ENCODE measurements around the gene MX1. TPM values are rescaled to one million over a fixed set of nuclear protein-coding genes. Genes with fewer than 3 reads are reported as not detected.

Gene MX1
- total RNA-seq, 4 donors from 2014 or later: 4.3 to 16.4 (median 8.5) TPM

GRCh38 chr21:41432562-41433460 lies 6.8 kb downstream of the MX1 start:
- peaks cover 62% of the 10 kb centered on the region for H3K36me3 ChIP-seq
- no peaks in the 10 kb centered on the region for H3K27me3 ChIP-seq
- H3K4me3 ChIP-seq: no peak overlapping the region
- no peaks in the 10 kb centered on the region for H3K9me3 ChIP-seq
- no peaks in the 10 kb centered on the region for H3K4me1 ChIP-seq
- no peak for DNase-seq (ENCODE audit: low spot score in 2 of 2)
- H3K27ac ChIP-seq: no peak overlapping the region
- no peak for TF ChIP-seq POLR2A (IDR thresholded peaks at IDR 0.05)
- no peak for TF ChIP-seq EP300 (IDR thresholded peaks at IDR 0.05)
- no peak for TF ChIP-seq CTCF (IDR thresholded peaks at IDR 0.05)
- TF ChIP-seq POLR2AphosphoS5 (IDR thresholded peaks at IDR 0.05): no peak
- WGBS: 75% methylated on average over 10 of the region's 10 CpGs

DNA sequence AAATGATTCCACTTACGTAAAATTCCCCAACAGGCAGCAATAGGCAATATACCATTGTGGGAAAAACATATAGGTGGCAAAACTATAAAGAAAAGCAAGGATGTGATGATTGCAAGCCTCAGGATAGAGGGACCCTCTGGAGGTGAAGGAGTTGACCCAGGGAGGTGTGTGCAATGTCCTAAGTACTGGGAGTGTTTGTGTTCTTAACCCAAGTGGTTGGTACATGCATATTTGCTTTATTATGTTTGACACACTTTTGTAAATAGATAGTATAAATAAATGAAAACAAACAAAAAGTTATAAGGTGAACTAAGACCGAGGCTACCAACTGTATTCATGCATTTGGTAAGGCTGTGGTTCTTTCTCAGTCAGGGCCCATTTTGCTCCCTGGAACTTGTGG lies 7.5 kb downstream of the MX1 start:
- Histone ChIP-seq H3K9me3 (no peaks in the 10 kb centered on the region), H3K36me3 (peaks cover 69% of the 10 kb centered on the region), H3K27ac (no peak overlapping the region), H3K4me1 (no peaks in the 10 kb centered on the region), H3K27me3 (no peaks in the 10 kb centered on the region), H3K4me3 (no peak overlapping the region)
- WGBS: 97% methylated on average over 2 of the region's 2 CpGs
- no peak for TF ChIP-seq CTCF (IDR thresholded peaks at IDR 0.05)
- TF ChIP-seq EP300 (IDR thresholded peaks at IDR 0.05): no peak
- no peak for TF ChIP-seq POLR2A (IDR thresholded peaks at IDR 0.05)
- no peak for TF ChIP-seq POLR2AphosphoS5 (IDR thresholded peaks at IDR 0.05)
- no peak for DNase-seq (ENCODE audit: low spot score in 2 of 2)

GRCh38 chr21:41435706-41436105 lies 9.7 kb downstream of the MX1 start:
- 93% methylated on average over 11 of the region's 11 CpGs for WGBS
- no peaks in the 10 kb centered on the region for H3K9me3 ChIP-seq
- TF ChIP-seq CTCF (IDR thresholded peaks at IDR 0.05): no peak
- no peak for TF ChIP-seq POLR2A (IDR thresholded peaks at IDR 0.05)
- no peak for TF ChIP-seq POLR2AphosphoS5 (IDR thresholded peaks at IDR 0.05)
- no peak for TF ChIP-seq EP300 (IDR thresholded peaks at IDR 0.05)
- H3K36me3 ChIP-seq: peaks cover 73% of the 10 kb centered on the region
- H3K27me3 ChIP-seq: no peaks in the 10 kb centered on the region
- no peak for DNase-seq (ENCODE audit: low spot score in 2 of 2)
- no peak overlapping the region for H3K27ac ChIP-seq
- H3K4me3 ChIP-seq: no peak overlapping the region
- H3K4me1 ChIP-seq: no peaks in the 10 kb centered on the region

- TF ChIP-seq EP300 (IDR thresholded peaks at IDR 0.05): no peak
- no peak for TF ChIP-seq POLR2A (IDR thresholded peaks at IDR 0.05)
- no peak for TF ChIP-seq CTCF (IDR thresholded peaks at IDR 0.05)
- TF ChIP-seq POLR2AphosphoS5 (IDR thresholded peaks at IDR 0.05): no peak
- H3K9me3 ChIP-seq: no peaks in the 10 kb centered on the region
- no peak for DNase-seq (ENCODE audit: low spot score in 2 of 2)
- no peaks in the 10 kb centered on the region for H3K4me1 ChIP-seq
- no peak overlapping the region for H3K27ac ChIP-seq
- H3K36me3 ChIP-seq: peaks cover 84% of the 10 kb centered on the region
- no peaks in the 10 kb centered on the region for H3K27me3 ChIP-seq
- 64% methylated on average over 2 of the region's 2 CpGs for WGBS
- no peak overlapping the region for H3K4me3 ChIP-seq
Observed at GRCh38 chr21:41437729-41438128, 11.7 kb downstream of the MX1 start.

DNA sequence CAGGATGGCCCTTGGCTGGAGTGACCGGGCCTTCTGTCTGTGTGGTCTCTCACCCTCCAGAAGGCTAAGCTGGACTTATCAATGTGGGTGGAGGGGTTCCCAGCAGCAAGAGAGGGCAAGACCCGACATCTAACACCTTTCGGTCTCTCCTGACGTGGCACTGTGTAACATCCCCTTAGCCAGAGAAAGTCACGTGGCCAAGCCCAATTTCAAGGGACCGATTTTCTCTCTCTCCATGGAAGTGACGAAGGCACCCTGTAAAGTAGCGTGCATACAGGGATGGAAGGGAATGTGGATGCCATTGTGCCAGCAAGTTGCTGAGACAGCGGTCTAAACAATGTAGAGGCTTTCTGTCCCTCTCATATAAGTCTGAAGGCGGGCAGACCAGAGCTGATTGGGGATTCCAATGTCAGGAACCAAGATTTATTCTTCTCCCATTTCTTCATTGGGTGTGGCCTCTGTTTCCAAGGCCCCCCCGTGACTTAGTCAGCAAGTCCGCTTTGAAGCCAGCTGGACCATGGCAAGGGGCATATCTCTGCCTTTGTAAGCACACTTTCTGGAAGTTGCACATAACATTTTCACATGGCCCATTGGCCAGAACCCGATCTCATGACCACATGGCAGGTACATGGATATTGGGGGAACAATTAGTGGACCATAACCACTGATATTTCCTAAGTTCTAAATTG lies 12.5 kb downstream of the MX1 start:
- Histone ChIP-seq H3K4me1 (no peaks in the 10 kb centered on the region), H3K27me3 (no peaks in the 10 kb centered on the region), H3K27ac (no peak overlapping the region), H3K36me3 (peaks cover 84% of the 10 kb centered on the region), H3K4me3 (no peak overlapping the region), H3K9me3 (no peaks in the 10 kb centered on the region)
- no peak for DNase-seq (ENCODE audit: low spot score in 2 of 2)
- TF ChIP-seq EP300 (IDR thresholded peaks at IDR 0.05) (no peak), POLR2A (IDR thresholded peaks at IDR 0.05) (no peak), CTCF (IDR thresholded peaks at IDR 0.05) (no peak)
- 88% methylated on average over 13 of the region's 13 CpGs for WGBS
